Hematopoietic multipotent progenitor cell treated with erythropoietin and hydrocortisone succinate and interleukin-3 and kit ligand, for 15 days (in vitro differentiated cells): ENCODE measurements around the gene CDC42EP5.
A peak's percentile ranks its signal among the peaks of the same experiment; 100 is the strongest.
"Not testable (repeated sequence)": the region's sequence is repeated elsewhere in the genome, so short reads cannot be mapped to it uniquely, and the experiment has no call there.

Experiments
- DNase-seq: peaks from one replicate; pipeline ENCODE4 v3.0.0-alpha.2; 2015; ENCODE audit warnings: low spot score

CDC42EP5 gene

DNA sequence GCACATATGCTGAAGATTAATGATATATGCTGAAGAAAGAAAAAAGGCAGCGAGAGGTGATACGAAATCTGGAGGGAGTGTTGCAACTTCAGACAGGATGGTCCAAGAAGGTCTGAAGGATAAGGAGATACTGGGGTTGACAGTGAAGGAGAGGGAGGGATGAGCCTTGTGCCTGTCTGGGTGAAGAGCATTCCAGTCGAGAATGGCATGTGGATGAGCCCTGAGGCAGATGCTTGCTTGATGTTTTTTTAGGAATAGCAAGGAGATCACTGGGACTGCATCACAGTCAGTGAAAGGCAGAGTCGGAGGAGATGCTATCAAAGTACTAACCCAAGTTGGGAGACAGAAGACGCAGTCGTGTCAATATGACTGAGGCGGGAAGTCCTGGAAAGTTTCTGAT, 16.2 kb upstream of the CDC42EP5 start:
- DNase-seq: no peak

DNA sequence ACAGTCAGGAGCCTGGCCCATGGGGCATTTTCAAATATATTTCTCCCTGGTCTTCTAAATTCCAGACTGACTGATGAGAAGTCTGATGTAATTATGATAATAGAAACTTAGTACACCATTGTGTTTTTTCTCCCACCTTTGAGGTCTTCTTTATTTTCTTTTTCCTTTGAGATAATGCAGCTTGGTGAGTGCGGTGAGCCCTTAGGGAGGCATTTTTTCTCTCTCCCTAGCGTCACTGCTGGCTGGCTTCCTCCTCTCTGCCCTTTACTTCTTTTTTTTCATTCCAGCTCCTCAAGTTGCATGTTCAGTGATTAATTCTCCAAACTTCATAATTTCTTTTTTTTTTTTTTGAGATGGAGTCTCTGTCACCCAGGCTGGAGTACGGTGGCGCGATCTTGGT, 12.8 kb upstream of the CDC42EP5 start:
- no peak for DNase-seq

DNA sequence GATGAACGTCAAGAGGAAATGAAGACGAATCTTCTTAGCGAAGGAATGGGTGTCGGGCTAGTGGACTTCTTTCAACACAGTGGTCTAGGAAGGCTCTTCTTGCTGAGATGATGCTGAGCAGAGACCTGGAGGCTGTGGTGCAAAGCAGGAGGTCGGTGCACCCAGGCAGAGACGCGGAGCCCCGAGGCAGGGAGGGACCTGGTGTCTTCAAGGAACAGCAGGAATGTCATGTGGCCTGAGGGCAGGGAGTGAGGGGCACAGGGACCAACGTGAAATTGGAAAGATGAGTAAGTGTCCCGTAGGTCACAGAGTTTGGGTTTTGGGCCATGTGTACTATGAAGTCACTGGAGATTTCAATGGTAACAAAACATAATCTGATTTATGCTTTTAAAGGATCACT, 11.4 kb upstream of the CDC42EP5 start:
- no peak for DNase-seq

DNA sequence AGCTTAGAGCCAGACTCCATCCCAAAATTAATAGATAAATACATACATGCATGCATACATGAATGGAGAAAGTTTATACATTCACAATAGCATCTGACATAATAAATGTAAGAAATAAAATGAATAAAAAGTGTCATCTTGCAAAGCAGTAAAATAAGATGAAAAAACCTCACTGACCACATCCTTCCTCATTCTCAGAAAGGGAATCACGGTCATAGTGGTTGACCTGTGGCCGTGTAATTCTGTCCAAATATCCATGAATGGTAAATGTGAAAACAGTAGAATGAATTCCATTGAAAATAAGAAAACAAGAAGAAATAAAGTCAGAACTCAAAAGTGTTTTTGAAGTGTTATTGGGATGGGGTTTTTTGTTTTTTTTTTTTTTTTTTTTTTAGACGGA, 9.8 kb upstream of the CDC42EP5 start:
- DNase-seq: no peak

DNA sequence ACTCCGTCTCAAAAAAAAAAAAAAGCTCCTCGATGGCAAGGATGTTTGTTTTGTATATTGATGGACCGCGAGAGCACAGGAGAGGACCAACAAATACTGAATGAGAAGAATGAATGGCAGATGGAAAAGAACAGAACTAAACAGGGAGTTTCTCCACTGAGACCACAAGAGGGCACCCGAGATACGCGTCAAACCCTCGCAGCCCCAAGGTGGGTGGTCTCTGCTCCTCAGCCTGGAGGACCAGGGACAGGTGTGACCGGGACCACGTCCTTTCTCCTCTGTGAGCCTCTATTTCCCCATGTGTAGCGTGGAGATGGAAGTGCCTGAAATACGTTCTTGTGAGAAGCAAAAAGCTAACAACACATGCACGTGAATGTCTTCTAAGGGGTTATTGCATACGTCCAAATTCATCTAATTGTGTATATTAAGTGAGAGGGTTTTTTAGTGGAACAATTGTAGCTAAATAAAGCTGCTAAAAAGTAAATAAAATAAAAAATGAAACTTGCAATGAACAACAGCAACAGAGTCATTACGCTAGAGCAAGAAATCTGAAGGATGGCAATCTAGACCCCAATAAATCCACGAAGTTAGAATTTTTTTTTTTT, 8.3 kb upstream of the CDC42EP5 start:
- DNase-seq: peak; percentile 42

DNA sequence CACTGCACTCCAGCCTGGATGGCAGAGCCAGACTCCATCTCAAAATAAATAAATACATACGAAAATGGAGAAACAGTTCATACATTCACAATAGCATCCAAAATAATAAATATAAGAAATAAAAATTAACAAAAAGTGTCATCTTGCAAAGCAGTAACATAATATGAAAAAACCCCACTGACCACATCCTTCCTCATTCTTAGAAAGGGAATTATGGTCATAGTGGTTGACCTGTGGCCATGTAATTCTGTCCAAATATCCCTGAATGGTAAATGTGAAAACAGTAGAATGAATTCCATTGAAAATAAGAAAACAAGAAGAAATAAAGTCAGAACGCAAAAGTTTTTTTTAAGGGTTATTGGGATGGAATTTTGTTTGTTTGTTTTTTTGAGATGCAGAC, 7.0 kb upstream of the CDC42EP5 start:
- no peak for DNase-seq

DNA sequence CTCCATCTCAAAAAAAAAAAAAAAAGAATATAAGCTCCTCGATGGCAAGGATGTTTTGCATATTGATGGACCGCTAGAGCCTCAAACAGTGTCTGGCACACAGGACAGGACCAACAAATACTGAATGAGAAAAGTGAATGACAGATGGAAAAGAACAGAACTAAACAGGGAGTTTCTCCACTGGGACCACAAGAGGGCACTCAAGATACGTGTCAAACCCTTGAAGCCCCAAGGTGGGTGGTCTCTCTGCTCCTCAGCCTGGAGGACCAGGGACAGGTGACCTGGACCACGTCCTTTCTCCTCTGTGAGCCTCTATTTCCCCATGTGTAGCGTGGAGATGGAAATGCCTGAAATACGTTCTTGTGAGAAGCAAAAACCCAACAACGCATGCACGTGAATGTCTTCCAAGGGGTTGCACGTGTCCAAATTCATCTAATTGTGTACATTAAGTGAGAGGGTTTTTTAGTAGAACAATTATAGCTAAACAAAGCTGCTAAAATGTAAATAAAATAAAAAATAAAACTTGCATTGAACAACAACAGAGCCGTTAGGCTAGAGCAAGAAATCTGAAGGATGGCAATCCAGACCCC, 5.7 kb upstream of the CDC42EP5 start:
- peak; percentile 25 for DNase-seq

DNA sequence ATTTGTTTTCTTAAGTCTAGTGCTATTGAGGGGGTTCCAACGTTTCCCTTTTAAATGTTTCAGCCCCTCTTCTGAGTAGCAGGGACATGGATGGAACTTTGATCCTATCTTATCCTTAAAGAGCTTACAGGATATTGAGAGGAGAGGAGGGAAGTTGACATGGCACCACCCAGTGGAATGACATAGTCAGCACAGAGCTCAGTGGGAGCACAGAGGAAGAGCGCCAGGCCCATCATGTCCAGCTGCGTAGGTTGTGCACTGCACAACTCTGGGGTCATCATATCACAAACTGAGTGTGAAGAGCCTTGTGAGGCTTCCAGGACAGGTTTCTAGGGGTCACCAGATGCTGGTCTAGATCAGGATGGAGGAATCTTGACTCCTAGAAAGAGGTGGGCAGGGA, 4.6 kb upstream of the CDC42EP5 start:
- no peak for DNase-seq

DNA sequence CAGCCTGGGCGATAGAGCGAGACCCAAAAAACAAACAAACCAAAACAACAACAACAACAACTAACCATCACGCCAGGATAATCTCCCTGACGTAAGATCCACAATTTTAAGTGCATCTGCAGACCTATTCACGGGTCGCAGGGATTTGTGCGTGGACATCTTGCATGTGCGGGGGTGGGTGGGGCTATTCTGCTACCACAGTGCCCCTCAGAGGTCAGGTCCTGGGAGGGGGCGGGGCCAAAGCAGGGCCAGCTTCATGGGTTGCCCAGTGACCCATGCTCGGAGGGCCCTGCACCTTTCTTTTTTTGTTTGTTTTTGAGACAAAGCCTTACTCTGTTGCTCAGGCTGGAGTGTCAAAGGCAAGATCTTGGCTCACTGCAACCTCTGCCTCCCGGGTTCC, 2.6 kb upstream of the CDC42EP5 start:
- no peak for DNase-seq

DNA sequence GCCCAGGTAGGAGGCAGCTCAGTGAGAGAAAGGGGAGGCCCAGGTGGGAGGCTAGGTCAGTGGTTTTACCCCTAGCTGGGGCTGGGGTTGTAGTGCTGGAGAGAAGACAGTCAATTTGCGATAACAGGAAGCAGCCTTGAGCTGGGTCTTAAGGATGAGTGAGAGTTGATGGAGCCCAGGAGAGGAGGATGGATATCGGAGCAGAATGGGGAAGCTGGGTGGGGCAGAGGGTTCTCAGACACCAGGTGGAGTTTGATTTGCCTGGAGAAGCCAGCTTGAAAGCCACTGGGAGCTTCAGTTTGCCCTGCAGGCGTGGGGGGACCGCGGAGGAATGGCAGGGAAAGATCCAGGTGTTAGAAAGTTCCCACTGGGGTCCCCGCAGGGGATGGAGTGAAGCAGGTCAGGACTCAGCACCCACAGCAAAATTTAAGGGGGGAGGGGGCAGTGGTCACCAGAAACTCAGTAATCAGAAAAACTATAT, 836 bp upstream of the CDC42EP5 start:
- DNase-seq: no peak

DNA sequence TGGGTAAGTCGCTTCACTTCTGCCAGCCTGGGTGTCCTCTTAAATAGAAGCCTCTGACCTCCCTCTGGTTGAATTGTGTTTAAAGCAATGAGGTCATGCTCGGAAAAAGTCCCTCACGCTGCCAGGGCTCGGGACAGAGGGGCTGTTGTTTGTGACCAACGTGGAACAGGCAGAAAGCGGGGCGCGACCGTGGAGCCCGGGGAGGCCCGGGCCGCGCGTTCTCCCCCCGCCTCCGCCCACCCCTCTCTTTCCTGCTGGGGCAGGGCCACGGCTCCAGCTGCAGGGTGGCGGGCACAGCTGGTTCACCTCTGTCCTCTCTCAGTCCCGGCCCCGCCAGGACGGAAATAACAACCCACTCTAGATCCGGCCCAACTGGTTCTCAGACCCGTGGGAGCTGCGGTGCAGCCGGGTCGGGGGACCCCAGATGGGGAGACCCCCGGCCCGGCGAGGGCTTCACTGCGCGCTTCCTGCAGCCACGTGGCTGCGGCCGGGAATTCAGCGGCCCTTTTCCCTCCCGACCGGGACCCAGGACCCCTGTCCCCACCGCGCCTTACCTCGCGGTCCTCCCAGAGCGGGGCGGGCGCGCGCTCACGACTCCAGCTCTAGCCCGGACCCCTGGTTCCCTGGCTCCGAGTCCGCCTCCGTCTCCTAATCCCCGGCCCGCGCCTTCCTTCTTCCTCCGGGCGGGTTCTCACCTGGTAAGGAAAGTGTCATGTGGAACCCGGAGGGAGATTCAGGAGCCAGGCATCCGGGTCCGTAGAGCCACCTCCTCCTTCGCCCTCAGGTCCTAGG, 1.9 kb downstream of the CDC42EP5 start:
- DNase-seq: no peak

DNA sequence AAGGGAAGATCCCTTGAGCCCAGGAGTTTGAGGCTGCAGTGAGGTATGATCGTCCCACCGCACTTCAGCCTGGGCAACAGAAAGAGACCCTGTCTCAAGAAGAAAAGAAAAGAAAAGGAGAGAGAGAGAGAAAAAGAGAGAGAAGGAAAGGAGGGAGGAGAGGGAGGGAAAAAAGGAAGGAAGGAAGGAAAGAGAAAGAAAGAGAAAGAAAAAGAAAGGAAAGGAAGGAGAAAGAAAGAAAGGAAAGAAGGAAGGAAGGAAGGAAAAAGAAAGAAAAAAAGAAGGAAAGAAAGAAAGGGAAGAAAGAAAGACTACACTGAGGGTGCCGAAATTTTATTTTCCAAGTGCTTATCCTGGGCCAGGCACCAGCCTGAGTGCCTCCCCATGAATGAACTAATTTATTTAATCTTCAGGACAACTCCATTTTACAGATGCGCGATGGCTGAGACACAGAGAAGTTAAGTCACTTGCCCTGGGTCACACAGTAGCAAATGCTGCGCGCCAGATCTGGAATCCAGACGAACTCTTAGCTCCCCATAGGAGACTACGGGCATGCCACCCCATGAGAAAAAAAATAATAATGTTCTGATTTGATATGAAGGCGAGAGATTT, 2.7 kb downstream of the CDC42EP5 start:
- DNase-seq: no peak

DNA sequence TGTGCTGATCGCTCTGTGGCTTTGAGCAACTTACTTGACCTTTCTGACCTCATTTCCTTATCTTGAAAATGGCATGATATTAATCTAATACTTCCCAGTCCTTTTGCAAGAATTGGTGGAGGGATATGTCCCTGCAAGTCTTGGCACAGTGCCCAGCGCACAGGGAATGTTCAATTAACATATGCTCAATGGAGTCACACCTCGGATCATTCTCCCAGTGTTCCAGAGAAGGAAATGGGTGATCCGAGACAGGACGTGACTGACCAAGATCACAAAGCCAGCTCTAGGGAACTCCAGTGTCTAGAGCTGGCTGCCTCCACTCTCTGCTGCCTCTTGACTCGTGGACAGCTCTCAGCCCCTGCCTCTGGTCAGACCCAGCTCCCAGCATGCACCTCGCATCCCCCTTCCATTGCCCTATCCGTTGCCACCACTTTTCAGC, 3.6 kb downstream of the CDC42EP5 start:
- DNase-seq: no peak

DNA sequence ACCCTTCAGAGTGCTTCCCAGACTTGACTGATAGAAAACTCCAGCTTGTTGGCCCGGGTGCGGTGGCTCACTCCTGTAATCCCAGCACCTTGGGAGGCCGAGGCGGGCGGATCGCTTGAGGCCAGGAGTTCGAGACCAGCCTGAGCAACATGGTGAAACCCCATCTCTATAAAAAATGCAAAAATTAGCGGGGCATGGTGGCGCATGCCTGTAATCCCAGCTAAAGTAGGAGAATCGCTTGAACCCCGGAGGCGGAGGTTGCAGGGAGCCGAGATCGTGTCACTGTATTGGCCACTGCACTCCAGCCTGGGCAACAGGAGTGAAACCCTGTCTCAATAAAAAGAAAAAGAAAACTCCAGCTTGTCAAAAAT, 7.0 kb downstream of the CDC42EP5 start:
- not testable (repeated sequence) for DNase-seq

DNA sequence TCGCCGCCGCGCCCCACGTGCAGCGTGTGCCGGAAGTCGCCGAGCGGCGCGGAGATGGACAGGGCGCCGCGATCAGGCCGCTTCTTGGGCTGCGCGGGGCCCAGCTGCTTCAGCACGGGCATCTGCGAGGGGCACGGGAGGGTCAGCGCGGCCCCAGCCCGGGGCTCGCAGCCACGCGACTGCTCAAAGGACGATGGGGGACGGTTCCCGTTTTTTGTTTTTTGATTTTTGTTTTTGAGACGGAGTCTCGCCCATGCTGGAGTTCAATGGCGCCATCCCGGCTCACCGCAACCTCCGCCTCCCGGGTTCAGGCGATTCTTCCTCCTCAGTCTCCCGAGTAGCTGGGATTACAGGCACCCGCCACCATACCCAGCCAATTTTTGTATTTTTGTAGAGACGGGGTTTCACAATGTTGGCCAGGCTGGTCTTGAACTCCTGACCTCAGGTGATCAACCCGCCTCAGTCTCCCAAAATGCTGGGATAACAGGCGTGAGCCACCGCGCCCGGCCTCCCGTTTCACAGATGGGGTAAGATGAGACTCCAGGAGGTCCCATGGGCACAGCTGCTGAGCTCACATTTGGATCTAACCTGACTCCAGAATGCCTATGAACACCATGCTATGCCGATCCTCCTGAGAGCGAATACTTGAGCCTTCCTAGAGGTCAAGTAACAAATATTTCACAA, 7.5 kb downstream of the CDC42EP5 start:
- no peak for DNase-seq

DNA sequence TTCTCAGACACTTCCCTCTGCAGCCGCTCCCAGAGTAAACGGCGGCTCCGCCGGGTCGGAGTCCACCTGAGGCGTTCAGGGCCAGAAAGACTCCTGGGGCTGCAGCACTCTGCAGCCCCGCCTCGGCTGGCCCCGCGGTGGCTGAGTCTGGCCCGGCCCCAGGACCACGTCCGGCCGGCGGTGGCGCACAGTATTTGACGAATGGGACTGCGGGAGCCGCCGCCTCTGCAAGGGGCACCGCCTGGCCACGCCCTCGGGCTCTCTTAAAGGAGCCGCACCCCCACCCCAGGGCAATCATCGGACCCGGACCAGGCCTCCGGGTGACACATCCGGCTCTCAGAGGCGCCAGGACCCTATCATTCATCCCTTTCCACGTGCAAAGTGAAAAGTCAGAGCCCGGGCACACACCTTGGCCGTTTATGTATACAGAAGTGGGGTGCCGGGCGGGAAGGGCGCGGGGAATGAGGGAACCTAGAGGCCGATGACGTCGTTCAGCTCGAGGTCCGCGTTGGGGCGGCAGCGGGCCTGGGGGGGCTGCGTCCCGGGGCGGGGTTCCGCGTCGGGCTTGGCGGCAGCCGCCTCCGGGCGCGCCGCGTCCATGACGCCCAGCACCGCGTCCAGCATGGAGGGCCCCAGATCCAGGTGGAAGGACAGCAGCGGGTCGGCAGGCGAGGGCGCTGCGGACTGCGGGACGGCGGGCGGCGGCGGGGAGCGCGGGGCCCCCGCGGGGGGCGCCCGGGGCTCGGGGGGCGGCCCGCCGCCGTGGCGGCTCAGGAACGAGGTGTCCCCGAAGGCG, 8.3 kb downstream of the CDC42EP5 start:
- DNase-seq: peak; percentile 75

DNA sequence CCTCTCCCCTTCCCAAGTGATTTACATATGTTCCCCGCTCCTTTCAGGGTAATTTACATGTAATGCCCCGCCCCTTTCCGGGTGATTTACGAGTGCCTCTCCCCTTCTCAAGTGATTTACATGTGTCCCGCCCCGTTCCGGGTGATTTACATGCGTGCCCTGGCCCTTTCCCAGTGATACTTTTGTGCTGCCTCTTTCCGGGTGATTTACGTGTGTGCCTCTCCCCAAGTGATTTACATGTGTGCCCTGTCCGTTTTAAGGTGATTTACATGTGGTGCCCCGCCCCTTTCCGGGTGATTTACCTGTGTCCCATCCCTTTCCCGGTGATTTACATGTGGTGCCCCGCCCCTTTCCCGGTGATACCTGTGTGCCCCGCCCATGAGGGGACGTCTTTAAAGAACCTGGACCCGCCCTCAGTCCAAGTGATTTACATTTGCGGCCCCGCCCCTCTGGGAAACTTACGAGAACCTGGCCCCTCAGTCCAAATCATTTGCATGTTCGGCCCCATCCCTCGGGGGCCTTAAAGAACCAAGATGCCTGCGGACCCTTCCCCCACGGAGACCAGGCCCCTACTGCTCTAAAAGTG, 9.0 kb downstream of the CDC42EP5 start:
- peak; percentile 79 for DNase-seq

DNA sequence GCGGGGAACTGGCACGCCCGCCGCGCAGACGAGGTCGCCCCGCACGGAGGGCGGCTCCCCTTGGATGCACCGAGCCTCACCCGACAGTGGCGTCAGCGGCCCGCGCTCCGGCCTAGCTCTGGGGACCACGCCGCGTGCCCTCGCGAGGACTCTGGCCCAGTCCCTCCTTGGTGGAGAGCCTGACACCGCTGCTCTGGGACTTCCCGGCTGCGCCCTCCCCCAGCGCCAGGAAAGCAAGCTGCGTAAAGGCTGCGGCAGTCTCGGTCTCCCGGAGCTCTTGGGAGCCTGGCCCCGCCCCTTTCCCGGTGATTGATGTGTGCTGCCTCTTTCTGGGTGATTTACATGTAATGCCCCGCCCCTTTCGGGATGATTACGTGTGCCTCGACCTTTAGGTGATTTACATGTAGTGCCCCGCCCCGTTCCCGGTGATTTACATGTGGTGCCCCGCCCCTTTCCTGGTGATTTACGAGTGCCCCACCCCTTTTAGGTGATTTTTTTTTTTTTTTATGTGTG, 9.5 kb downstream of the CDC42EP5 start, which contains the start of gene LENG9:
TSS of gene LENG9 (minus strand) at position 248 of the 513 bp plus-strand sequence. CDS start 252 bp downstream, outside the sequence.
- DNase-seq: peak; percentile 93

DNA sequence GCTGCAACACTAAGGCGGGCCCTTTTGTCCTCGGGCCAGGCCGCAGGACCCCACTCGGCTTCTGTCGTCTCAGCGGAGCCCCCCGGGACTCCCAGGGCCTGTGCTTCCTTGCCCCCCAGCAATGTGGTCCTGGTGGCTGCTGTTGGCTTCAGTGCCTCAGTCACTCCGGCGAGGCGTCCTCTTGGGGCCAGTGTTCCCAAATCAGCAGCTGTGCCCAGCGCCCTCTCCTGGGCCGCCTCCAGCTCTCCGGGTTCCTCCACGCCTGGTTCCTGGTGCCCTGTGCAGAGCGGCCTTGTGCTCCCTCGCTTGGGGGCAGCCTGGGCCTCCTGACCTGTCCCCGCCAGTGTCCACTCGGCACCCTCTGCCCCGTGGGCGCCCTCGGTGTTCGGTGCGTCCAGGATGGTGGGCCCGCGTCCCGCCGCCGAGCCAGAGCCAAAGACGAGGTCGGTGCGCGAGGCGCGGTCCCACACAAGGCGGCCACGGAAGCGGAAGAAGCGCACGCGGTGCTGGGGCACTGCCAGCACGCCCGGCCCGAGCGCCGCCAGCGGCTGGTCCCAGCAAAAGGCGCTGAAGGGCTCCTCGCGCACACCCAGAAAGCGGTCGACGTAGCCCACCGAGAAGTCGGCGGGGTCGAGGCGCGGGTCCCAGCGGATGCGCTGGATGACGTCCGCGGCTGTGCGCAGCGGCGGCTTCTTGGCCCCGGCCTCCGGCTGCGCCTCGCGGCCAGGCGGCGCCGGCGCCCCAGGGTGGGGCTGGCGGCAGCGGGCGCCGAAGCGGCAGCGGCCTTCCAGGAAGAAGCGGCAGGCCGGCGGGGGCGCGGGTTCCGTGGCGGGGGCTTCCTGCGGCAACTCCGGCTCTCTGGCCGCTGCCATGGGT, 10.2 kb downstream of the CDC42EP5 start:
- DNase-seq: peak; percentile 42
